LNCAP (cell line): ENCODE measurements around the gene ZNF853.

Experiments used
- TF ChIP-seq, protein P1 (sequence below): fragments of 450-650 bp; IDR thresholded peaks from 2 replicates; pipeline ENCODE4 v1.5.1; 2017; ENCODE audit warnings: mild to moderate bottlenecking

ZNF853 gene

DNA sequence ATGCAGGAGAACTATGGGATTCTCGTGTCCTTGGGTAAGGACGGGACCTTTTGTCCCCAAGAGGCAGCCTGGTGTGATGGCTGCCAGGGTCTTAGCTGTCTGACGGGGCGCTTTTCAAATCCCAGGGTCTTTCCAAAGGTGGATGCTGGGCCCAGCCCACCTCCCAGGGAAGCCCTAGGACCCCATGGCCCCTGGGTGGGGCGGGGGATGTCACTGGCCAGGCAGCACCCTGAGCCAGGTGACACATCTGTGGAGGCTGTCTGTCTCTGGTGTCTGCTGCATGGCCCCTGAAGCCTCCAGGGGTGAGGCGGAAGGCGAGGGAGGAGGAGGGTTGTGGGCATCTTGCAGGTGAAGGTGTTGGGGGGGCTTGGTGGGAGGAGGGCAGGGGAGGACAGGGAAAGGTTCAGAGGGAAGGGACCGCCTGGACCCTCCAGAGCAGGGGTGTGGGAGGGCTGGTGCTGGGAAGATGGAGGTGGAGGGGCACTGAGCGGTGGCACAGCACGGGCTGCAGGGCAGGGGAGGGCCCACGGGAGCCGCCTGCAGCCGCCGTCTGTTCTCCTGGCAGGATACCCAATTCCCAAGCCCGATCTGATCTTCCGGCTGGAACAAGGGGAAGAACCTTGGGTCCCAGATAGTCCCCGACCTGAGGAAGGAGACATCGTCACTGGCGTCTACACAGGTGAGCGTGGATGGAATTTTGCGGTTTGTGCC lies 28.7 kb downstream of the ZNF853 start:
- TF ChIP-seq, protein P1, sequence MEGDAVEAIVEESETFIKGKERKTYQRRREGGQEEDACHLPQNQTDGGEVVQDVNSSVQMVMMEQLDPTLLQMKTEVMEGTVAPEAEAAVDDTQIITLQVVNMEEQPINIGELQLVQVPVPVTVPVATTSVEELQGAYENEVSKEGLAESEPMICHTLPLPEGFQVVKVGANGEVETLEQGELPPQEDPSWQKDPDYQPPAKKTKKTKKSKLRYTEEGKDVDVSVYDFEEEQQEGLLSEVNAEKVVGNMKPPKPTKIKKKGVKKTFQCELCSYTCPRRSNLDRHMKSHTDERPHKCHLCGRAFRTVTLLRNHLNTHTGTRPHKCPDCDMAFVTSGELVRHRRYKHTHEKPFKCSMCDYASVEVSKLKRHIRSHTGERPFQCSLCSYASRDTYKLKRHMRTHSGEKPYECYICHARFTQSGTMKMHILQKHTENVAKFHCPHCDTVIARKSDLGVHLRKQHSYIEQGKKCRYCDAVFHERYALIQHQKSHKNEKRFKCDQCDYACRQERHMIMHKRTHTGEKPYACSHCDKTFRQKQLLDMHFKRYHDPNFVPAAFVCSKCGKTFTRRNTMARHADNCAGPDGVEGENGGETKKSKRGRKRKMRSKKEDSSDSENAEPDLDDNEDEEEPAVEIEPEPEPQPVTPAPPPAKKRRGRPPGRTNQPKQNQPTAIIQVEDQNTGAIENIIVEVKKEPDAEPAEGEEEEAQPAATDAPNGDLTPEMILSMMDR, result no peak

DNA sequence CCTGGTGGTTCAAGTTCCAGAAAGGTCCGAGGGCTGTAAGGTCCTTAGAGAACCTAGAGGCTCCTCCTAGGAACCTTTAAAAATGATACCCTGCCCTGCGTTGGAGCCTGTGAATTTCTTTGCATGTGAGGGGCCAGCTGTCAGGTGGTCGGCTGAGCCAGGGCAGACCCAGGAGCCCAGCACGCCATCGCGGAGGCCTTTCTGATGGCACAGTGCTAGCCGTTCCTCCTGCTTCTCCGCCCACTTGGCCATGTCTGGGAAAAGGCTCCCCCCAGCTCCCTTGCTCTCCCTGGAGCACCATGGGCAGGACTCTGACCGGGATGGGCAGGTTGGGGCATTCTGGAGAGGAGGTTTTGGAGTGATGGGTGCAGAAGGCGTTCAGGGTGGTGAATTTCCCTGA lies 29.3 kb downstream of the ZNF853 start:
- TF ChIP-seq, protein P1, result no peak

DNA sequence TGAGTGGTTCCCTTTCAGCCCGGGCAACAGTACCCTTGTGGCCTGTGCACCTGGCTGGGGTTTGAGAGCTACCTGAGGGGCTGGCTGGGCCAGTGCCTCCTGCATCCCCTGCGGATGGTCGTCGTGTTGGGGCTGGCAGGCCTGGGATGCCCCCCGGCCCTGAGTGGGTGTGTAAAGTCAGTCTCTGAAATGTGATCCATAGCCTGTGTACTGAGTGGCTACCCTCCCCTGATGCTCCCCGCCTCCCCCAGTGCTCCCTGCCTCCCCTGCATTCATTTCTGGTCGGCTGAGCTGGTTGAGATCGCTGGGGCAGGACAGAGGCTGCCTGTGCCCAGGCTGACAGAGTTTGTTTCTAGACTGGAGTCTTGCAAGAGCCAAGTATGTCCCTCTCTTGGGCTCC lies 31.1 kb downstream of the ZNF853 start:
- TF ChIP-seq, protein P1, result no peak

DNA sequence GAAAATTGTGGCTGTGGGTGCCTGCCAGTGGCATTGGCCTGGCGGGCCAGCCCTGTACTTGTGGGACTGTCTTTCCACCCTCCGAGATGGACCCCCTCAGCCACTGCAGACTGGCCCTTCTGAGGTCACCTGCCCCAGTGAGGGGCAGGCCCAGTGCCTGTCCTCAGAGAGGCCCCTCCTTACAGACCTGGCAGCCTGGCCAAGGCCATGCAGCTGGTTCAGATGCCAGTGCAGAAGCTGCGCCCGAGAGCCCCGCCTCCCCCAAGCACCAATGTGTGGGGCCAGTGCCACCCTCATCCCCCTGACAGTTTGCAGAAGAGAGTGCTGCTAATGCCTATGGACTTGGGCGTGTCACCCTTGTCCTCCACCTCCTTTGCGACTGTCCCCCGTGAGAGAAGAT lies 31.7 kb downstream of the ZNF853 start:
- TF ChIP-seq, protein P1, result no peak

DNA sequence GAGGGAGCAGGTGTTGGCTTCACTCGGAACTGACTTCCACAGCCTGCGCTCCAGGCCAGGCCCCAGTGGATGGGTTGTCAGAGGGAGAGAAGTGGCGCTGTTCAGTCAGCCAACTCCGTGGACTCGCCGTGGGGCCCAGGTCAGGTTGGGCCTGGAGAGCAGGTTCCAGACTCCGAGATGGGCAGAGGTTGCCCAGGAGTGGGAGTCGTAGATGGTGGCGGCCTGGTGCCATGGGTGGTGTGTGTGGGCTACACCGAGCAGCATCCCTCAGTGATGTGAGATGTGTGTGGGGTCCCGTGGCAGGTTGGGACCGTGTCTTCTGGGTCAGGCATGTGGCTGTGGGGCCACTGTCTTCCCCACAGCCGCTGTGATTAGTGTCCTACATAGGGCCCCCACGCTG lies 32.1 kb downstream of the ZNF853 start:
- TF ChIP-seq, protein P1, result no peak

DNA sequence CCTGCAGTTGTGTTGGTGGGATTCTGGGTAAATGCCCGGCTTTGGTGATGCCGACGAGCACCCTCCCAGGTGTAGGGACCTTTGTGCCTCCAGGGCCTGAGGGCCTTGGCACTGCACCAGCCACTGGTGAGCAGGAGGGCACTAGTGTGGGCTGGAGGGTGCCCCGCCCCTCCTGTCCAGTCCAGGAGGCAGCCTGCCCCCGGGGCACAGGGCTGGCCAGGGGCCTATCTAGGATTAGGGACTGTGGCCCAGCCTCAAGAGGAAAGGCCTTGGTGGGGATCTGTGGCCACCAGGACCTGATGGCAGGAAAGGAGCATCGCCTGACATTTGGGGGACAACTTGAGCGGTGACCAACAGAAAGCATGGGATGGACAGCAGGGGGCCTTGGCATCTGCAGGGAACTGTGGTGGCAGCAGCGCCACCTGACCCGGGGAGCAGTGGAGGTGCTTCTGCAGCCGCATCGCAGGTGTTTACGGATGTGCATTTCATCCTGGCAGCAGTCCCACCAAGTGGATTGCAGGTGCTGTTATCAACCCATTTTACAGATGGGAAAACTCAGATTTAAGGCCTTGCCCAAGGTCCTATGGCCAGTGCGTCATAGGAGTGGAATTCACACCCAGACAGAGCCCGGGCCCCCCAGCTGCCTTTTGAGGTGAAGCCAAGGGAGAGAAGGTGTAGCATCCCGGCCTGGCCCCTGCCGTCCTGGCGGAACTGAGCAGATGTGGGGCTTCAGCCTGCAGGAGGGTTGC lies 32.8 kb downstream of the ZNF853 start:
- TF ChIP-seq, protein P1, result no peak

DNA sequence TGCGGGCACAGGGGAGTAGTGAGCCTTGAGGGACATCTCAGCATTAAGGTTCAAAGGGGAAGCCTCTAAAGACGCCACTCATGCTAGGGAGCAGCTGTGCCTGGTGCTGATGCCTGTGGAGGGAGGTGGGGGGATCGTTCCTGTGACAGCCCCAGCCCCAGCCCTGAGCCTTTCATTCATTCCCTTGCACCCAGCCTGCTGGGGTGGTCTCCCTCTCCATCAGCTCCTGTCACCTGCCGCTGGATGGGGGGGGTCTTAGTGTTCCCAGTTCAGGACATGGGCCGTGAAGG lies 33.4 kb downstream of the ZNF853 start:
- TF ChIP-seq, protein P1, result no peak
